GM12865 (cell line): Measurements from ENCODE around the gene UNC5B.

Experiments
- DNase-seq: peaks from one replicate; pipeline ENCODE4 v3.0.0; 2010; ENCODE audit warnings: low read depth
- H3K4me3 ChIP-seq: 2 replicates; pipeline ENCODE4 v1.5.1; 2011; ENCODE audit warnings: mild to moderate bottlenecking, low read depth, low read length, control low read depth
- CTCF ChIP-seq: IDR thresholded peaks from 2 replicates; pipeline ENCODE4 v1.5.1; 2011; ENCODE audit warnings: low read length, control low read depth, low read depth, inconsistent platforms; ENCODE audit not compliant: insufficient read depth; ENCODE audit errors: missing control alignments

The UNC5B gene

GRCh38 chr10:71234970-71235685, 22.8 kb downstream of the UNC5B start:
- H3K4me3 ChIP-seq: no peak overlapping the region
- DNase-seq: no peak
- no peak for TF ChIP-seq CTCF

GRCh38 chr10:71235808-71236207, 23.4 kb downstream of the UNC5B start:
- H3K4me3 ChIP-seq: no peak overlapping the region
- TF ChIP-seq CTCF: no peak
- no peak for DNase-seq

- no peak for TF ChIP-seq CTCF
- DNase-seq: no peak
- H3K4me3 ChIP-seq: no peak overlapping the region
Measured at GRCh38 chr10:71236286-71236685, 23.9 kb downstream of the UNC5B start.

GRCh38 chr10:71236822-71237682, 24.7 kb downstream of the UNC5B start:
- TF ChIP-seq CTCF: no peak
- no peak for DNase-seq
- no peak overlapping the region for H3K4me3 ChIP-seq

GRCh38 chr10:71237843-71238623, 25.7 kb downstream of the UNC5B start:
- DNase-seq: no peak
- TF ChIP-seq CTCF: no peak
- no peak overlapping the region for H3K4me3 ChIP-seq

- H3K4me3 ChIP-seq: no peak overlapping the region
- no peak for TF ChIP-seq CTCF
- DNase-seq: no peak
Measured at GRCh38 chr10:71238626-71239025, 26.3 kb downstream of the UNC5B start.
